GM19438 (cell line): Measurements from ENCODE around the gene APH1A.
"Not testable (repeated sequence)": the region's sequence is repeated elsewhere in the genome, so short reads cannot be mapped to it uniquely, and the experiment has no call there.

Source experiments
- ATAC-seq: cut with Tn5 transposase; IDR thresholded peaks from one replicate; pipeline ENCODE4 v1.9.1; 2021; ENCODE audit warnings: low read depth; ENCODE audit not compliant: unreplicated experiment

Gene APH1A

DNA sequence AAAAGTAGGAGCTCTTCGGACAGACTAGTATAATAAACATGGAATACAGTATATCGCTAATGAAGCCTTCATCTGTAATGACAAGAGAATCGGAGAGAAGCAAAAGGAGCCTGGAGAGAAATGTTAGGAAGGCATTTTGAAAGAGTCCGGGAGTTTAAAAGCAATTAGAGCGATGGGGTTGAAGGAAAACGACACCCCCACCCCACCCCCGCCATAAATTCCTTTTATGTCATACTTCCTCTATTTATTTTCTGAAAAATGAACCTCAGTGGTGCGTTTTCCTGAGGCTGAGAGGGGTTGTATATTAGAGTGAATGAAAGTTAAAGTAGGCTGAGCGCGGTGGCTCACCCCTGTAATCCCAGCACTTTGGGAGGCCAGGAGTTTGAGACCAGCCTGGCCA is 635 bp upstream of the APH1A start:
- ATAC-seq: no peak

DNA sequence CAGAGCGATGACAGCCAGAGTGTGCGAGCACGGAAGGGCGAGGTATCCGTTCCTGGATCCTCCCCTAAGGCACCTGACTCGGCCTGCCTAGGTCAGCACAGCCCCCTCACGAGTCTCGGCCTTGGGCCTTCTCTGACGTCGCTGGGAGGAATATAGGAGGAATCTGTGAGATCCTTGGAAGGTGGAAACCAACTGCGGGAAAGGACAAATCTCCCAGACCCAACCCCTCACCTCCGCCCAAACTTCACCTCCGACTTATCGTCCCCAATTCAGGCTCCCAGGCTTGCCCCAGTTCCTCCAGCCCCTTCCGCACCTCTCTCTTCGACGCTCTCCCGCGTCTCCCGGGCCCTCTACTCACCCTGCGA is 494 bp downstream of the APH1A start:
- ATAC-seq: peak; percentile 18

DNA sequence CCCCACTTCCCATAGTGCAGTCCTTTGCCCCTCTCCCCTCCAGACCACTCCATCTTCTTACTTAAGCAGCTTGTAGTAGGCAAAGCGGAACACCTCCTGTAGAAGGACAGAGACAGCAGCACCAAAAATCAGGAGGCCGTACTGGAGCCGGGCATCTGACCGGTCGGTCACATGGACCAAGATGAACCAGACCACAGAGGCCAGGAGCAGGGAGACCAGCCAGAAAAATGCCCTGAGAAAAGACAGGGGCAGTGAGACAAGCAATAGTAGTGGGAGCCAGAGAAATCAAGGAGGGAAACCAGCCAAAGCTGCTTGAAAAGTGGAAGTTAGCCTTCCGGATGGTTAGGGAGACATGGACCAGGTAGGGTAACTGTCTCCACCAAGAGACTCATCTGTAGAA is 920 bp downstream of the APH1A start:
- ATAC-seq: no peak

DNA sequence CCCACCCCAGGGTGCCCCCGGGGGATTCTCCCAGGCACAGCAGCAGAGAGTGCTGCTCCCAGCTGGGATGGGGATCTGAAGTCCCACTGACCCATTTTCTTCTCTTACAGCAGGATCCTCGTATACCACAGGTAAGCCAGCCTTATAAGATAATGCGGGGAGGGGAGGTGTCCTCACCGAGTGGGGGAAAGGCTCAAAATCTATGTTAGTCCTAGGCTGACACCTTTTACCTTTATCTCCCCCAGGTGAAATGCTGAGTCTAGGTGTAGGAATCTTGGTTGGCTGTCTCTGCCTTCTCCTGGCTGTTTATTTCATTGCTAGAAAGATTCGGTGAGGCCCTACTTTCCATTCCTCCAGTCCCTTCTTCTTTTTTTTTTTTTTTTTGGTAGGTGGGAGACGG is 5.3 kb downstream of the APH1A start:
- no peak for ATAC-seq

DNA sequence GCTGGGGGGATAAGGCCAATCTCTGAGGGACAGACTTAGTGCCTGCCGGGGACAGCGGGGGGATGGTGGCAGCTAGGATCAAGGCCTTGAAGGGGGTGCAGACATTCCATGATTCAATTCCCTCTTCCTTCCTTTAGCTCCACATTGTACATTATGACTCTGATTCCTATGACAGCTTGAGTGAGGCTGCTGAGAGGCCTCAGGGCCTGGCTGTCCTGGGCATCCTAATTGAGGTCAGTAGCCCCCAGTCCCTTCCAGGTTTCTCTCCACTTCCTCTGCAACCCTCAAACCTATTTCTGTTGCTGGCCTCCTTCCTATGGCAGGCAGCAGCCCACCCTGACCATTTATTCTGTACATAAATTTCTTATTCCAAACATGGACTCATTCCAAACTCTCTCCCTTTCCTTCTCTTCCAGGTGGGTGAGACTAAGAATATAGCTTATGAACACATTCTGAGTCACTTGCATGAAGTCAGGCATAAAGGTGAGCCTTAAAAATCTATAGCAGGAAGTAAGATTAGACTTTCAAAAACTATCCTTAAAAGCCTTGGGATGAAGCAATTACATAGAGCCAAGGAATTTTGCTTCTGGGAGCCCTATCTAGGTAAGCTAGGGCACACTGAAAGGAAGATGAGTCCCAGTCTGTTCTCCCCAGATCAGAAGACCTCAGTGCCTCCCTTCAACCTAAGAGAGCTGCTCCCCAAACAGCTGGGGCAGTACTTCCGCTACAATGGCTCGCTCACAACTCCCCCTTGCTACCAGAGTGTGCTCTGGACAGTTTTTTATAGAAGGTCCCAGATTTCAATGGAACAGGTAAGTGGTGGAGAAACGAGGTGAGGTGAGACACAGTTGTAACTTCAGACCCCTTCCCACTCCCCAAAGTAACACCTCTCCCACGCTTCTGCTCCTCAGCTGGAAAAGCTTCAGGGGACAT is 6.2 kb downstream of the APH1A start:
- no peak for ATAC-seq

DNA sequence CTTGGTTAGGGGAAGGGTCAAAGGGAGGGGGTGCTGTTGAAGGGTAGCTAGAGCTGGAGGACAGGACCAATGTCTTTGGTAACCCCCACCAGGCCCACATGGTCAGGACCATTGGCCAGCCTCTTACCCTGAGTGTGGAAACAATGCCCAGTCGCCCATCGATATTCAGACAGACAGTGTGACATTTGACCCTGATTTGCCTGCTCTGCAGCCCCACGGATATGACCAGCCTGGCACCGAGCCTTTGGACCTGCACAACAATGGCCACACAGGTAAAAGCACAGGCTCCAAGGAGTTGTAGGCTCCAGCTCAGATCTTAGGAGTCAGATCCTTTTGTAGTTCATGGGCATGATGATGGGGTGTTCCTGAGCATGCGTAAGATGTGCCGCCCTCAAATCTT is 7.4 kb downstream of the APH1A start:
- no peak for ATAC-seq

DNA sequence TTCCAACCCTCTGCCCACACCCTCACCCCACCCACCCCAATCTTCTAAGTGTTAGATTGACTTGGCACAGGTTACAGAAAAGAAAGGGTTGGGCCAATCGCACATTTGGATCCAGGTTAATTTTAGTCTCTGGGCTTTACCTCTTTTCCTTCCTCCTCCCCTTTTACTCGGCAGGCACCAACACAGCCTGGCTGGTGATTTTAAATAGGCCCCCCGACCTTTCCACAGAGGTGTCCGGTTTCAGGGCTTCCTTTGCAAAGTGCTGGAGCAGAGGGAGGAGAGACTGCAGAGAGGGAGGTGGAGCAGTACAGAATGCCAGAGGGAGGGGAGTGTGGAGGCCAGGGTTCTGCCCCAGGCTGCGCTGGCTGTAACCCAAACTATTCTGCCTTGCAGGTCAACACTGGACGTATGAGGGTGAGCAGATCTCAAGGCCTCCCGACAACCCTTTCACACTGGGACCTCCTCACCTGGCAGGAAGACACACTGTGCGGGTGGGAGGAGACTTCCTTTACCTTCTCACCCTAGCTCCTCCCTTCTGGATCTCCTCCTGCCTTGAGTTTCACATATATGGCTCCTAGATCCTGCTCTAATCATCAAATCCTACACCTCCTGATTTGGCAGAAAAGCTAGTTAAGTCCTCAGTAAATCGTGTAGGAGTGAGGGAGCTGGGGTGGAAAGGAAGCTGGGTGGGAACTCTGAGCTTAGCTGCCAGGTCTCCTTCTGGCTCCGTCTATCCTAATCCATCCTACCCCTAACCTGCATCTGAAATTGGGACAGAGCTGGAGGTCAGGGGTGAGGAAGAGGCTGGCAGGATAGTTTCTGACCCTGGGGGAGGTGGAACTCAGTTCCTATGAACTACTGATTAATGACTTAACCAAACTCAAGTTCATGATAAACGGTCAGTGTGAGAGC is 8.8 kb downstream of the APH1A start:
- ATAC-seq: no peak

DNA sequence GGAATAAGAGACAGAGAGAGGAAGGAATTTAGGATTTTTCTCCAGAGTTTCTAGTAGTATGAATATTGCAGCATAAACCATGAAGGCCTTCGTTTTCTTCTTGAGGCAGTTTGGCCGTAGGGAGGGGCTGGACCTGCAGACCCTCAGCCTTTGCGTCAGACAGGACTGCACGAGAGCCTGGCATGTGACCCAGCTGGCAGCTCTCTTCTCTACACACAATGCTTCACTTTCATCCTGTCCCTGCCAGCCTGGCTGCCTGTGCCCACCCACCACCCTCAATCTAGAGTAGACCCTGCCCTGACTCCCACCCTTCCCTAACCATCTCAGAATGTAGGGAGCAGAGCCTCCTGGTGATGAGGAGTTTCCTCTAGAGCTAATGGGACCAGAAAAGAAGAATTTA is 9.6 kb downstream of the APH1A start:
- ATAC-seq: no peak

DNA sequence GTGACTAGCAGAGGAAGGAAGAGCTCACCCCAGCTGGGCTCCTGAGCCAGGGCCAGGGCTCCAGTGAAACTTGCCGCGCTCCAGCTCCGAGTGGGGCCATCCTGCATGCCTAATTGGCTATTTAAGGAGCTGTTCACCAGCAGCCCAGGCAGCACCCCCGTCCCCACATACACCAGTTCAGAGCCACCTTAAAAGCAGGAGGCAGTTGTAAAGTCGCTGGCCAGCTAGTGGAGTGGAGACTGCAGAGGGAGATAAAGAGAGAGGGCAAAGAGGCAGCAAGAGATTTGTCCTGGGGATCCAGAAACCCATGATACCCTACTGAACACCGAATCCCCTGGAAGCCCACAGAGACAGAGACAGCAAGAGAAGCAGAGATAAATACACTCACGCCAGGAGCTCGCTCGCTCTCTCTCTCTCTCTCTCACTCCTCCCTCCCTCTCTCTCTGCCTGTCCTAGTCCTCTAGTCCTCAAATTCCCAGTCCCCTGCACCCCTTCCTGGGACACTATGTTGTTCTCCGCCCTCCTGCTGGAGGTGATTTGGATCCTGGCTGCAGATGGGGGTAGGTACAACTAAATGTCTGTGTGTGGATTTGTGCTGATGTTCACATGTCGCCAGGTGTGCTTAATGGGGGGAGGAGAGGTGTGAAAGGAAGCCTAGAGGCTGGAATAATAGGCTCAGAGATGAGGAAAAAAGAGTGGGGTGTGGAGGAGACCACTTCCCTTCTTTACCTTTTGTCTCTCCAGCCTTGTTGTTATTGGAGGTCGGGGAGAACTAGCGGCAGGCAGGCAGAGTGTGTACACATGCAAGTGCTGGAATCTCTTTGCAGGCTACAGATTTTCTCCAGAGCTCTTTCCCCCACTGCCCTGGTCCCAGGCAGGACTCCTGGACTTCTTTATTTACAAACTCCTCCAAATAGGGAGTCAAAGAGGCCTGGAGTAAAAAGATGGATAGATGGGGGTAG is 10.9 kb downstream of the APH1A start, which contains the start of gene CA14:
TSS of gene CA14 (plus strand) at position 151 of the 962 bp plus-strand sequence. CDS start at position 506, 355 bp downstream.
- ATAC-seq: no peak

DNA sequence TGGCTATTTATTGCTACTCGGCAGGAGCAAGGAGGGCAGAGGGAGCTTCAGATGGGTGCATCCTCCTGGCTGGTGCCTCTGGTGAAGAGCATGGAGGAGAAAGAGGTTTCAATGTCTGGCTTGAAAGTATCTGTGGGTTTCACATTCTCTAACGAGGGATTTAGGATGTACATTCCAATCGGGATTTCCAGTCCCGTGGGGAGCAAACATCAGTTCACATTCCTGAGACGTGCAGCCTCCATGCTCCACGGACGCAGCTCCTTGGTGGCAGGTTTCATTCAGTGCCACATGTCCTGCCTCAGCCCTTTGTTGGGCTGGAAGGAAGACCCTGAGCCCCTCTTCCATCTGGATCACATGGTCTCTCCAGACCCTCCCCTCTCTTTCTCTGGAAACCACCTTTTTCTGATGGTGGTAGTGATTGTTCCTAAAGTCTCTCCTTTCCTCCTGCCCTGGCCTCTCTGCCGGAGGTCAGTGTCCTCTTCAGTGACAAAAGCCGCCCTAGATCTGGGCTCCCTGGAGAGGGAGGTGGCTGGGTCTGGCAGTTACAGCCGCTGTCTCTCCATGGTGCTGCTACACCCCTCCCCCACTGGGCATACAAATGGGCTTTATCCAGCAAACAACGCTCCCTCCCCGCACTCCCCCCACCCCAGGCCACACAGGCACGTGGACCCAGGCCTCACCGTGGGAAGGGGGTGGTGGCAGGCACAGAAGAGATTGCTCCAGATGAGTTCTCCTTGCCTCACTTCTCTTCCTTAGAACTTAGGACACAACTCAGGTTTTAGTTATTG is 12.1 kb downstream of the APH1A start:
- ATAC-seq: no peak

DNA sequence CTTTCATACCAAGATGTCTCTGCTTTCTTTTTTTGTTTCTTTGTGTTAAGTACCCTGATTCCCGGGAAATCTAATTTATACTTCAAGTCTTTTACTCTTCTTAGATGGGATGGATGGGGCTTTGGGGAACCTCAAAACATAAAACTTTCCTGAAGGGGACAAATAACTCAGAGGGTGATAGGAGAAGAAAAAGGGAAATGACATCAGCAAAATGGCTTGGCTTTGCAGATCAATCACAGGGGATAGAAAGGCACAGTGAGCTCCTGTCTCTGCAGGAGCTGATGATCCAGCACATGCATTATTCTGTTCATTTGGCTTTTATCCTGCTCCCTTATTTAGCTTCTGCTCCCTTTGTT is 12.6 kb downstream of the APH1A start:
- no peak for ATAC-seq

DNA sequence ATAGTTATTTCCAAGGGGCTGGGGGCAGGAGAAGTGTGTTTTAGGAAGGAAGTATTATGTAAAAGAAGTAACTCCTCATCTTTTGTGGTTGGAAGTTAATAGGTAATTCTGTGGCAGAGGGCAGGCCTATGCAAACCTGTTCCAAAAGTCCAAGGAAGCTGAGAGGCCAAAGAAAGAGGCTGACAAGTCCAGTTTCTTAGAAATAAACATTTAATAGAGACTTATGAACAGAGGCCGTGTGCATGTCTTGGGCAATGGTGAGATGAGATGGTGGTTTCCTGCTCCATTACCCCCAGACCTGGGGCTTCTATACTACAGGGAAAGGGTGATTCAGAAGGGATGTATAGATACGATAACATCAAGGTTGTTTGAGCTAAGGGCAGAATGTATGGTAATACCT is 18.9 kb downstream of the APH1A start:
- no peak for ATAC-seq

DNA sequence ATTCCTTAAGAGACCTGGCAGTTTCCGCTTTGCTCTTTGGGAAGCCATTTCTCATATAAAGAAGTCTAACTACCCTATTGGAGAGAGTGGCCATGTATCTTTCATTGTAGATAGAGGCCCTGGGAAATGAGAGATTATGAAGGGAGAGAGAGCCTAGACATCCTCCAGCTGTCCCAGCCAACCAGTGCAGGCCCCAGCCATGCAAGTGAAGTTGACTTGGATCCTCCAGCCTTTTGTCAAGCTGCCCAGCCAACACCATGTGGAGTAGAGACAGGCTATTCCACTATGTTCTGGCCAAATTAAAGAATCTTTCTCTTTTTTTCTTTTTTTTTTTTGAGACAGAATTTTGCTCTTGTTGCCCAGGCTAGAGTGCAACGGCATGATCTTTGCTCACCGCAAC is 25.8 kb downstream of the APH1A start:
- ATAC-seq: no peak

DNA sequence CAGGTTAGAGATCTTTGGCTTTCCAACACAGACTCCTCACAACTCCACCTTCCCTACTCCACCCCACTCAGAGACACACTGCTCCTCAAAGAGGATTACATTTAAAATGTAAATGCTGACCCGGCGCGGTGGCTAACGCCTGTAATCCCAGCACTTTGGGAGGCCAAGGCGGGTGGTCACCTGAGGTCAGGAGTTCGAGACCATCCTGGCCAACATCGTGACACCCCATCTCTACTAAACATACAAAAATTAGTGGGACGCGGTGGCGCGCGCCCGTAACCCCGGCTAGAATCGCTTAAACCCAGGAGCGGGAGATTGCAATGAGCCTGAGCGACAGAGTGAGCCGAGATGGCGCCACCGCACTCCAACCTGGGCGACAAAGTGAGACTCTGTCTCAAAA is 31.1 kb downstream of the APH1A start:
- ATAC-seq: no peak

DNA sequence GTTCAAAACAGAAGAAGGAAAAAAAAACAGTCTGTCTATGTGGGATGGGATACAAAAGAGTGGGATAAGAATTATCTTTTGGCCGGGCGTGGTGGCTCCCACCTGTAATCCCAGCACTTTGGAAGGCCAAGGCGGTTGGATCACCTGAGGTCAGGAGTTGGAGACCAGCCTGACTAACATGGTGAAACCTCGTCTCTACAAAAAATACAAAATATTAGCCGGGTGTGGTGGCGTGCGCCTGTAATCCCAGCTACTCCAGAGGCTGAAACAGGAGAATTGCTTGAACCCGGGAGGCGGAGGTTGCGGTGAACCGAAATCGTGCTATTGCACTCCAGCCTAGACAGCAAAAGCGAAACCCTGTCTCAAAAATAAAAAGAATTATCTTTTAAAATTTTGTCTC is 31.6 kb downstream of the APH1A start:
- ATAC-seq: not testable (repeated sequence)

DNA sequence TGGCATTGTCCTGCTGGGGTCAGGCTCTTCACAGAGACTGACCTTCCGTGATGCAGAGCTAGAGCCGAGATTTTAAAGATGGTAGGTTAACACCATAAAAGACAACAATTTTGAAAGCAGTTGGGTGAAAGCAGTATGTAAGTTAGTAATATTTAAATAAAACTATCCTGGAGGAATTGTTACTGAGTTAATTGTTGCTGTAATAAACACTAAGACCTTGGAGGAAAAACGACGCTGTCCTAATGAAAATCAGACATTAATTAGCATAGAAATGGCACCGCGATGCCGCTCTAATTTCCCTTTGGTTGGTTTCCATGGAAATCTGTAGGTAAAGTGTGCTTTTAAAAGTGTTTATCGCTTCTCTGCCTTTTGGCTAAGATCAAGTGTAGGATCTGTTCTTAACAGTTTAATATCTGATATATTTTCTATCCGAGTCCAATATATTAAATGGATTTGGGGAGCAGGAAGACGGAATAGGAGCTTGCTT is 32.2 kb downstream of the APH1A start:
- ATAC-seq: no peak

DNA sequence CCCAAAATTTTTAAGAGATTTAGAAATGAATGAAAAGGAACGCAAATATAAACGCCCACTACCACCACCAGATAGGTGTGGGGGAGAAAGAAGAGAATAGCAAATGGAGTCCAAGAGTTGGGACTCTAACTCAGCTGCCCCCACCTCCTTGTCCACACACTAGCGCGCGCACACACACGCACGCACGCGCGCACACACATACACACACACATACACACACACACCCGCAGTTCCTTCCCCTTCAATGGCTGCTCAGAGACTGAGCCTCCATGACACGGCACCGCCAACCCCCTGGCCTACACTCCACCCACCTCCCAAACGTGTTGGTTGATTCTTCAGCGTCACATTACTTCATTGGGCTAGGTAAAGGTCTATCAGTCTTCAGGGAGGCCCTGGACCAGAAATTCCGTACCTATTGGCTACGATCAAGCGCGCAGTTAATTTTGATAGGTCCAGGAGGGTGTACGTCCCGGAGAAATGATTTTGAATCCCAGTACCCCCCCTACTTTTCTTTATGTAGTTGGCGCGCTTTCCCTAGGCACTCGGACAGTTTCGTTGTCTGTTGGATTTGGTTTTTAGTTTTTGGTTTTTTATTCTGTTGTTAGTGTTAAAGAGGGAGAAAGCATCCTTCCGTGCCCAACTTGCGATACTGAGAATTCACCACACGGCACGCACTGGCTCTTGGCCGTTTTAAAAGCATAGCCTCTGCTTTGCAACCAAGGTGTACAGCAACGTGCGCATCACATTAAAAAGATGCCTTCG is 32.8 kb downstream of the APH1A start, which contains the start of gene ANP32E:
TSS of gene ANP32E (minus strand) at position 261 of the 762 bp plus-strand sequence. CDS start 326 bp downstream, outside the sequence.
- peak; percentile 69 for ATAC-seq

DNA sequence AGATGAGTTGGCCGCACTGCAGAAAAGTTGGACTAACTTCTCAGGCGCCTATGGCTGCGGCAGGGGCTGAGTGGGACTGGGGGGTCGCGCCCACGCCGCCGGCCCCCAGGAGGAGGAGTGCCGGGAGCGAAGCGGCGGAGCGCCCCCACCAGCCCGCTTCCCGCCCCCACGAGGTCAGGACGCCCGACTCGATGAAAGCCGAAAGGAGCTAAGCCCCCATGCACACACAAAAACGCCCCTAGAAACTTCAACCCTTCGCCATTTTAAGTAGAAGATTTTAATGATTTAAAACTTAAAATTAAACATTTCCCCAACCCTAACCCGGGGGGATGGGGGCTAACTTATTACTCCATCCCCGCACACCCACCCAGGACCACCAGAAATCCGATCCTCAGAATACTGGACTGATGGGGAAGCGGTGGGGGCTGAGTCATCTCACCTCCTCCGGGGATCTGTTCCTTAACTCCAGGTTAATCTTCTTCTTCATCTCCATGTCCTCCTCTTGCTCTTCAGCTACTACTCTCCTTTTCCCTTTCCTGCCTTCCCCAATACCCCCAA is 33.4 kb downstream of the APH1A start:
- ATAC-seq: no peak
